Muscle of back (tissue), 11 donors: ENCODE measurements around the gene GATC. TPM values are rescaled to one million over a fixed set of nuclear protein-coding genes. Genes with fewer than 3 reads are reported as not detected.

Source experiments
- DNase-seq, 3 donors: peaks; one replicate each; pipeline versions ENCODE4 v3.0.0 to v3.0.0-alpha.2; 2013
- polyA plus RNA-seq, 10 donors: library from polyadenylated mRNA; unstranded; fragments of 120-200 nt; gene quantifications; one replicate each; pipeline ENCODE4 v1.2.1, GENCODE V29; 2013; ENCODE audit not compliant: insufficient read length in 10 of 10

The GATC gene
- polyA plus RNA-seq, 10 donors, result 13.8 to 21.7 (median 16.2) TPM

DNA sequence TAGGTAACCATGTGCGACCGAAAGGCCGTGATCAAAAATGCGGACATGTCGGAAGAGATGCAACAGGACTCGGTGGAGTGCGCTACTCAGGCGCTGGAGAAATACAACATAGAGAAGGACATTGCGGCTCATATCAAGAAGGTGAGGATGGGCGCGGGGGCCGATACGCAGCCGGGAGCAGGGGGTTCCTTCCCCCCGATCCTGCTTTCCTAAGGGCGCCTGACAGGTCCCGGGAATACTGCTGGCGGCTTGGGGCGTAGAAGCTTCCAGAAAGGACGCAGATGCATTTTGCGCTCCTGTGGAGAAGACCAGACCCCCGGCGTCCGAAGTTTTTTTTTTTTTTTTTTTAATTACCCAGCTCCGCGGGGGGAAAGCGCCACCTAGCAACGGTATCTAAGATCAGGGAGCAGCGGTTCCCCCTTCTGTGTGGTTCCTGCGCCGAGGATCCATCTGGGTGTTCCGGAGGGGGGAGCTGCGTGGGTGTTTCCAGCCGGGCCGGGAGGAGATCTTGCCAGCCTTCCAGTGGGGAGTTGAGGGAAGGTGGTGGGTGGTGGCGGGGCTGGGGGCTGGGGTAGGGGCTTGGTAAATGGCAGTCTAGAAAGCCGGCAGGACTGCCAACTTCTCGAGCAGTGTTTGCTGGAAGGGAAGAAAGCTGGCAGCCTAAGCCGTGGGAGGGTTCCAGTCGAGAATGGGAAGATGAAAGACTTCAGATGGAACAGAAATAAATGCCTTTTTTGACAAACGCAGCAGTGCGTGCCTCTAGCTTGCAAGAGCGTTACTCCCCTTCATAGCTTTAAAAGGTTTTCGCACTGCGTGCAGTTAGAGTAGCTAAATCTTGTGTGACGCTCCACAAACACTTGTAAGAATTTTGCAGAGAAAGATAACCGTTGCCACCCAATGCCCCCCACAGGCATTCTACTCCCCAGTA, 50.4 kb downstream of the GATC start:
- peak; percentile 41 to 72 (median 62) for DNase-seq

- DNase-seq, result no peak
Measured at GRCh38 chr12:120497524-120498150, 51.4 kb downstream of the GATC start.

- DNase-seq, result no peak
Measured at GRCh38 chr12:120498870-120499515, 52.7 kb downstream of the GATC start.

- no peak for DNase-seq
Measured at GRCh38 chr12:120500581-120500980, 54.3 kb downstream of the GATC start.

GRCh38 chr12:120504587-120504986, 58.3 kb downstream of the GATC start:
- no peak for DNase-seq

GRCh38 chr12:120508537-120508936, 62.3 kb downstream of the GATC start:
- no peak for DNase-seq

Other genes starting within 250 kb of the GATC start
- 1,000 to 10,000 TPM; 2,859 to 4,622 (median 4,054) TPM for gene RPLP0, start 245.3 kb upstream of the GATC start, polyA plus RNA-seq
- gene PXN, start 180.7 kb upstream of the GATC start, polyA plus RNA-seq, result 100 to 1,000 TPM in 9 of 10 donors, 10 to 100 TPM in 1; 88.7 to 164 (median 134) TPM
- not detected for gene RNU4-2, start 154.5 kb upstream of the GATC start, polyA plus RNA-seq
- gene RNU4-1, start 153.2 kb upstream of the GATC start, polyA plus RNA-seq, result not detected
- 1 to 10 TPM; 2.4 to 4.9 (median 4.2) TPM for gene SIRT4, start 144.1 kb upstream of the GATC start, polyA plus RNA-seq
- gene PLA2G1B, start 118.7 kb upstream of the GATC start, polyA plus RNA-seq, result not detected
- 1 to 10 TPM; 2.9 to 6.0 (median 3.9) TPM for gene MSI1, start 77.3 kb upstream of the GATC start, polyA plus RNA-seq
- gene COX6A1, start 8.3 kb upstream of the GATC start, polyA plus RNA-seq, result 100 to 1,000 TPM in 7 of 10 donors, 10 to 100 TPM in 3; 87.5 to 161 (median 112) TPM
- gene TRIAP1, start 60 bp upstream of the GATC start, polyA plus RNA-seq, result 10 to 100 TPM; 32.4 to 39.7 (median 35.6) TPM
- 100 to 1,000 TPM in 2 of 10 donors, 10 to 100 TPM in 8; 80.3 to 133 (median 91.6) TPM for gene SRSF9, start 23.3 kb downstream of the GATC start, polyA plus RNA-seq
- 100 to 1,000 TPM; 284 to 451 (median 337) TPM for gene DYNLL1, start 49.7 kb downstream of the GATC start, polyA plus RNA-seq
- gene COQ5, start 82.7 kb downstream of the GATC start, polyA plus RNA-seq, result 10 to 100 TPM; 29.2 to 43.2 (median 35.4) TPM
- 100 to 1,000 TPM; 148 to 189 (median 157) TPM for gene RNF10, start 87.9 kb downstream of the GATC start, polyA plus RNA-seq
- 10 to 100 TPM; 17.3 to 31.1 (median 24.4) TPM for gene POP5, start 135.0 kb downstream of the GATC start, polyA plus RNA-seq
- gene CABP1, start 194.2 kb downstream of the GATC start, polyA plus RNA-seq, result 1 to 10 TPM; 1.0 to 4.0 (median 1.8) TPM
- 100 to 1,000 TPM in 1 of 10 donors, 10 to 100 TPM in 9; 70.3 to 100 (median 75.3) TPM for gene MLEC, start 240.7 kb downstream of the GATC start, polyA plus RNA-seq